HG03095 (cell line): ENCODE measurements around the gene GLIS2.

Source experiments
- ATAC-seq: cut with Tn5 transposase; IDR thresholded peaks from one replicate; pipeline ENCODE4 v1.9.1; 2021; ENCODE audit warnings: moderate library complexity; ENCODE audit not compliant: unreplicated experiment

Gene GLIS2

DNA sequence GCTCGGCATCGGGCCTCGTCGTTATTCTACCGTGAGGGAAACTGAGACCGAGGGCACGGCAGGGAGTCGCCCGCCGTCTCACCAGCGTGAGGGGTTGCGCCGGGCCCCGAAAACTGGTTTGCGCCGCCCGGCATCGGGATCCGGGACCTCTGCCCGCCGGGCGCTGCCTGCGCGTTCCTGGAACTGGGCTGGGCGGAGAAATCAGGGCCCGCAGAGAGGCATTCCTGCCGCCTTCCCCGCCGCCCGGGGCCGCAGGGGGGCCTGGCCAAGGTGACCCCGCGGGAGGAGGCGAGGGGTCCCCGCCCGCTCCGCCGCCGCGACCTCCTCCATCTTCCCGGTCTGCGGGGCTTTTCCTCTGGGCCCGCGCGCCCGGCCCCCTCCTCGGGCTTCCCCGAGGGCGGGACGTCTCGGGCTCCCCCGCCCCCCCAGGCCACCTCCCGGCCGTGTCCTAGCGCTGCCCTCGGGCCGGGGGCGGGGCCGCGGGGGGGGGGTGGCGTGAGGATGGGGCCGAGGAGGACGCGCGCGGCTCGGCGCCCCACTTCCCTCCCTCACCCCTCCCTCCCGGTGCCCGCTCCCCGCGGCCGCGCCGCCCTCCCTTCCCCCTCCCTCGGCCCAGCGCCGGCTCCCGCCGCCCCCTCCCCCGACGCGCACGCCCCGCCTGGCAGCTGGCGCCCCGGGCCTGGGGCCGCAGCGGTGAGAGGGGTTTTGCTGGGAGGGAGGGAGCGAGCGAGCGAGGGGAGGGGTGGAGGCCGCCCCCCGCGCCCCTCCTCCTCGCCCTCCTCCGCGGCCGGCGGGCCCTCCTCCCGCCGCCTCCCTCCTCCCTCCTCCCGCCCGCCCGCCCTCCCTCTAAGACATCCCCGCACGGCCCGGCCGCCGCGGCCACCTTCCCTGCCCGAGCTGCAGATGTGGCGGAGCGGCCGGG lies at the start of gene GLIS2:
Gene GLIS2, plus strand, starts transcription at position 882 of the 922 bp plus-strand sequence. CDS start 16,214 bp downstream, outside the sequence.
- ATAC-seq = no peak

DNA sequence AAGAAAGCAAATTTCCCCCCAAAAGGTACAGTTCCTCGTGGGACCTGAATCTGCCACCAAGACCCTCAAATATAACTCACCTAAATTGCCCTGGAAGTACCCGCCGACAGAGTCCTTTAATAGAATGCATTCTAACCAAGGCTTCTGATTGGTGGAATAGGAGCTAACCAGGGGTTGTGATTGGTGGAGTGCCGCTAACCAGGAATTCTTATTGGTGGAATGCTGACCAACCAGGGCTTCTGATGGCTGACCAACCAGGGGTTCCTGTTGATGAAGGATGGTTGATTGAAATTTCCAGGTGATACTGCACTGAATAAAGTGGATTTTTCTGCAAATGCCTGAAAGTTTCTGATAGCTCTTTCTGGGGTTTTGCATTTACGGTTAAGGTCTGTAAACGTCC lies 49.5 kb upstream of the GLIS2 start:
- ATAC-seq = no peak

DNA sequence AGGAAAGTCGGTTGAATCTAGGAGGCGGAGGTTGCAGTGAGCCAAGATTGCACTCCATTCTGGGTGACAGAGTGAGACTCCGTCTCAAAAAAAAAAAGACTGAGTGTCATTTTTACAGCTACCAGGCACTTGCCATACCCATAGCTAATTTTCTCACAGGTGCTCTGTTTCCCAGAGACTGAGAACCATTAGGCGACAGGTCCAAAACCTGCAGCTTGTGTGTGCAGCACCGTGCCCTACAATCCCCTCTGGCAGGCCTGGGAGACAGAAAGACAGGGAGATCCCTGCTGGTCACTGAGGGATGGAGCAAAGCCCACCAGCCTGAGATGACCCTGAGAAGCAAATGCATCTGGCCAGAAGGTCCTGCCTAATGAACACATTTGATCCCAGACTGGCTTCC lies 45.8 kb upstream of the GLIS2 start:
- ATAC-seq = no peak

DNA sequence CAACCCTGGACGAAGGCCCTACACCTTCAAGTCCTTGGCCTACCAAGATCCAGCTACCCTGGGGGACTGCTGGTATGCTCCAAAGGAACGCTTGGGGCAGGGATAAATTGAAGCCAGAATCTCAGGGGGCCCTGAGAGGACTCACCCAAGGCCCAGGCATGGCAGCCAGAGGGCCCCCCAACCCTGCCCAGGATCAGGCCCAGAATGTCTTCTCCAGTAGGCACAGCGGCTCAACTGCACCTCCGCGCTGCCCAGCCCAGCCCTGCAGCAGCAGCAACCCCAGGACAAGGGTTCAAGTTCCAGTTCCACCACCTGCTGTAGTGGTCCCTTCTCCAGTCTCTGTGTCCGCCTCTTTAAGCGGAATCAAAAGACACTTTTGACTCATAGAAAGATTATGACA lies 45.3 kb upstream of the GLIS2 start:
- no peak for ATAC-seq

DNA sequence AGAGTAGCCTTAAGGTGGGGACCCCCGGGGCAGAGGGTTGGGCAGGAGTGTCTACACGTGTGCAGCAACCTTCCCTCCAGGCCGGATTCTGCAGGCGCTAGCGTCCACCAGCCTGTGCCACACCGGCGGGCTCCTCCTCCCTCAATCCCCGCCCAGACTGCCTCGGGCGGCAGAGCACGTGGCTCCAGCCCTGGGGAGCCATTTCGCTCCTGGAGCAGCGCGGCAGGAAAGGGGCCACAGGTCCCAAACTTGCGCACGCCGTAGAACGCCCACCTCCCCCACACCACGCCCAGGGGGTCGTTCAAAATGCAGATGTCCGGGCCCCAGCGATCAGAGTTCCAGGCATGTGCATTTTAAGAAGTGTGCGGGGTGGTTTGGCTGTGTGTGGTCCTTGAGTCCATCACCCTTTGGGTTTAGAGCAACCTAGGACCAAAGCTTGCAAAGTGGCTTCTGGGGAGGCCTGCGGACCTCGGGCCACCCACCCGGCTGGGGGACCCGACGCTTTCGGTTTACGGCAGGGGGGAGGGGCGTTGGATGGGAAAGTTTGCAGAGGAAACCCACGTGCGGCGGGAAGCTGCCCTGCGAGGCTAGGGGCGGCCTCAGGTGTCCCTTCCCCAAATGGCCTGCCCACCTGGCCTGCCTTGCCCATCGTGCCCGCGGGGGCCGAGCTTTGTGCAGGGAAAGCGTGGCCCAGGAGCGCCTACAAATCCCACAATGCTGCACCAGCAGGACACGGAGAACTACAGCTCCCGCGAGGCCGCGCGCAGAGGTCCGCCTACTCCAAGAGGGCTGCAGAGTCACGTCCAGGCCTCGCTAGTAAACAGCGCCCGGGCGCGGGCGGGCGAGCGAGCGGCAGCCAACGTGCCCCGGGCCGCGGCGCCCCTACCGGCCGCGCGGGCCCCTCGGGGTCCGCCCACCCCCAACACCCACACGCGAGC lies 44.4 kb upstream of the GLIS2 start:
- ATAC-seq = peak; percentile 56

DNA sequence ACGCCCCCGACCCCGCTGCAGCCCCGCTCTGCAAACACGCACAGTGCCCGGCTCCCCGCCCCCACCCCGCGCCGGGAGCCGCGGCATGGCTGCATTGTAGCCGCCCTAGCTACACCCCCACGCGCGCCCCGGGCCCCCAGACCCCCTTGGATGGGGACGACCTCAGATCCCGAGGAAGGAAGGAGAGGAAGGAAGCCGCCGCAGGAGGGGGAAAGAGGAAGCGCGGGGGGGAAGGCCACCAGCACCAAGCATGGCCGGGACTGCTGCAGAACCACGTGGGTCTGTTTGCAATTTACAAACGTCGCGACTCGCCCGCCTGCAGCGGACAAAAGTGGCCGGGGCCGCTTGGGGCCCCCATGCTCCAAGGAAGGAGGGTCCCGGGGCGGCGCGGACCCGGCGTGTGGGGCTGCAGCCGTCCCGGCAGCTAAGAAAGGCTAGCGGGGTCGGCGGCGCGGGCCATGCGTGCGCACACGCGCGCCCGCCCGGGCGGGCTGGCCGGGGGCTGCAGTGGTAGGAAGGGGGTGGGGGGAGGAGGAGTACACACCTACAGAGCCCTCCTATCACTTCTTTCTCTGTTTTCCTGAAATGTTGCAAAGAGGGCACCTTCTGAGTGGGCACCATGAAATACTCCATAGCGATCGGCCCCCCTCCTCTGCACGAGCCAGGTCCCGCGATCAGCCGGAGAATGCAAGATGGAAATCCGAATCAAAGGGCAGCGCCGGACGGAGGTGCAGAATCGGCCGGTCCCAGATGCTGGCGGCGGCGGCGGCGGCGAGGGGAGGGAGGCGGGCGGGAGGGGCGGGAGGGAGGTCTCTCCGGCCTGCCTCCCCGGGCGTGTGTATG lies 43.5 kb upstream of the GLIS2 start:
- ATAC-seq = no peak

DNA sequence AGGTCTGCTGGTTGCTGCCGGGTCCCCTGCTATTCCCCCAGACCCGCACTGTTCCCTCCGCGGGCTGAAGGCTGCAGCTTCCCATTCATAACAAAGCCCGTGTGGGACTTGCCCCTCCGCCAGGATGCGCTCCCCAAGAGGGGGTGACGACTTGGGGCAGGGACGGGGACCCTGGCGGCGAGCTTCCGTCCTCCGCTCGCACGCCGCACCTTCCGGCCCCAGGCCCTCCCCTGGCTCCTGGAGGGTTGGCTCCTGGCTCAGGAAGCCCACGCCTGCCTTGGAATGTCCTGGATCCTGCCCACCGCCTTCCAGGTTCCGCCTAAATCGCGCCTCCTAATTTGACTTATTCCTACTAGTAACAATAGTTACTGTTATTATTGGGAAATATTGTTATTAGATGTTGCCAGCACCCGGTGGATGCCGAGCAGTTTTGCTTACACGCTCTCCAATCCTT lies 42.0 kb upstream of the GLIS2 start:
- ATAC-seq = no peak

DNA sequence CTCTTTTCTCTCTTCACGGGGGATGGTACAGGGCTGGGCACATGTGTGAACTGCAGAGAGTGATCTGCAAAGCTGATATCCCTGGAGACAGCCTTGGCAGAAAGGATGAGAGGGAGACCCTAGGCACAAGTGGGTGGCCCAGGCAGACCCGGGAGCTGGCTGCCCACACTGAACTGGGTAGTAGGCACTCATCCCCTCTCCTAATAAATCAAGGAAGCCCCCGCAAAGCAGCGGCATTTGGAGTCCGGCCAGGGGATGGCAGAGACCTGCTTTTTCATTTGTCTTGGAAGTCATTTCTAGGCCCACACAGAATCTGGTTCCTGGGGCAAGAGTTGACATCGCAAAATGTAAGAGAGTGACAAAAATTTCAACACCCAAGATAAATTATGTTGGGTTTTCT lies 40.0 kb upstream of the GLIS2 start:
- ATAC-seq = no peak

DNA sequence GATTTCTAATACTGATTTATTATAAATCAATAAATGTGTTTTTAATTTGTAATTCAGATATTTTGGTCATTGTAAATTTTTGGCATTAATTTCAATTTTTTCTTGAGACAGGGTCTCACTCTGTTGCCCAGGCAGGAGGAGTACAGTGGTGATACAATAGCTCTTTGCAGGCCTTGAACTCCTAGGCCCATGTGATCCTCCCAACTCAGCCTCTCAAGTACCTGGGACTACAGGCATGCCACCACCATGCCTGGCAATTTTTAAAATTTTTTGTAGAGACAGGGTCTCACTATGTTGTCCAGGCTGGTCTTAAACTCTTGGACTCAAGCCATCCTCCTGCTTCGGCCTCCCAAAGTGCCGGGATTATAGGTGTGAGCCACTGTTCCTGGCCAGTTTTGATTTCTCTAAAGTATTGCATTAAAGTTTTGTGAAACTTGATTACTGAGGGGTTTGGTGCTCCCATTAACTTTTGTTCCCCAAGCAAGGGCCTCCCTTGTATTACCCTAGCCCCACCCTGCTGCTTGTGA lies 37.8 kb upstream of the GLIS2 start:
- ATAC-seq = no peak

DNA sequence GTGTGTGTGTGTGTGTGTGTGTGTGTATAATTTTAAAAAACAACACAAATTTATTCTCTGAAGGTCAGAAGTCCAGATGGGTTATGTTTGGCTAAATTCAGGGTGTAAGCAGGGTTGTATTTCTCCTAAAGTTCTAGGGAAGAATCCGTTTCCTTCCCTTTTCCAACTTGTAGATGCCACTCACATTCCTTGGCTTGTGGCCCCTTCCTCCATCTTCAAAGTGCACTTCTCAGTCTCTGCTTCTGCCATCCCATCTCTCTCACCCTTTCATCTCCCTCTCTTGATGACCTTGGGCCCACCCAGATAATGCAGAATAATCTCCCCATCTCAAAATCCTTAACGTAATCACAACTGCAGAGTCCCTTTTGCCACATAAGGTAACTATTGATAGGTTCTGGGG lies 35.2 kb upstream of the GLIS2 start:
- ATAC-seq = no peak

DNA sequence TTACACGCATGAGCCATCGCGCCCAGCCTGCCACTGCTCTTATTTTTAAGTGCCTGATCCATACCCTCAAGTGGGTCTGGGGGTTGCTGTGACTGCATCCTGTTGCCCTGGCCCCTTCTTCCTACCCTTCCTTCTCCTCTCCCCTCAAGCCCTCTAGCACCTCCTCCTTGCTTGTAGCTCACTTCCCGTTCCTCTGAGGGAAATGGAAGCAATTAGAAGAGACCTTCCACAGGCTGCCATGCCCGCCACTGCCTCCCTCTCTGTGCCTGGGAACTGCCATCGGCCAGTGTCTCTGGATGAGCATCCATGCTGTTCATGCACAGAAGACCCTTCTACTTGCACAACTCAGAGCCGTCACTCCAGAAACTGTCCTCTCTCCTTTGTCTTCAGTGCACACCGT lies 32.4 kb upstream of the GLIS2 start:
- no peak for ATAC-seq

DNA sequence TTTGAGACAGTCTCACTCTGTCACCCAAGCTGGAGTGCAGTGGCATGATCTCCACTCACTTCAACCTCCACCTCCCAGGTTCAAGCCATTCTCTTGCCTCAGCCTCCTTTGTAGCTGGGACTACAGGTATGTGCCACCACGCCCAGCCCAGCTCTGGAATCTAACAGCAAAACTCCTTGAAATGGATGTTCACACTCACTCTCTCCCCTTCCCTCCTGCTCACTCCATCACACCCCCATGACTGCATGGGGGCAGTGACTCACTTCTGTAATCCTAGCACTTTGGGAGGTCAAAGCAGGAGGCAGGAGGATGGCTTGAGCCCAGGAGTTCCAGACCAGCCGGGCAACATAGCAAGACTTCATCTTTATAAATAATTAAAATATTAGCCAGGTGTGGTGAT lies 31.9 kb upstream of the GLIS2 start:
- no peak for ATAC-seq

DNA sequence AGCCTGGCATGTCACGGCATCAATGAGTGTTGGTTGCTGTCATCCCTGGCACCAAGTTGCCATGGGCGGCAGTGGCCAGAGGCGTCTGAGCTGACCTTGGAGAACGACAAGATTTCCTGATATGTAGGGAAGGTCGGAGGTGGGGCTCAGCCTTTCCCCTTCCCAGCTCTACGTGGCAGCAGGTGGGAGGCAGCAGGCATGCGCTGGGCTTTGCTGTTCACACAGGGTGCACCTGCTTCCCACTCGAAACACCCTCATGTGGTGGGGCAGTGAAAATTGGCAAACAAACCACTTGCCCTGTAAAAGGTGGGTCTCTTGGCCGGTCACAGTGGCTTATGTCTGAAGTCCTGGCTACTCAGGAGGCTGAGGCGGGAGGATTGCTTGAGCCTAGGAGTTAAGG lies 30.7 kb upstream of the GLIS2 start:
- ATAC-seq = no peak

DNA sequence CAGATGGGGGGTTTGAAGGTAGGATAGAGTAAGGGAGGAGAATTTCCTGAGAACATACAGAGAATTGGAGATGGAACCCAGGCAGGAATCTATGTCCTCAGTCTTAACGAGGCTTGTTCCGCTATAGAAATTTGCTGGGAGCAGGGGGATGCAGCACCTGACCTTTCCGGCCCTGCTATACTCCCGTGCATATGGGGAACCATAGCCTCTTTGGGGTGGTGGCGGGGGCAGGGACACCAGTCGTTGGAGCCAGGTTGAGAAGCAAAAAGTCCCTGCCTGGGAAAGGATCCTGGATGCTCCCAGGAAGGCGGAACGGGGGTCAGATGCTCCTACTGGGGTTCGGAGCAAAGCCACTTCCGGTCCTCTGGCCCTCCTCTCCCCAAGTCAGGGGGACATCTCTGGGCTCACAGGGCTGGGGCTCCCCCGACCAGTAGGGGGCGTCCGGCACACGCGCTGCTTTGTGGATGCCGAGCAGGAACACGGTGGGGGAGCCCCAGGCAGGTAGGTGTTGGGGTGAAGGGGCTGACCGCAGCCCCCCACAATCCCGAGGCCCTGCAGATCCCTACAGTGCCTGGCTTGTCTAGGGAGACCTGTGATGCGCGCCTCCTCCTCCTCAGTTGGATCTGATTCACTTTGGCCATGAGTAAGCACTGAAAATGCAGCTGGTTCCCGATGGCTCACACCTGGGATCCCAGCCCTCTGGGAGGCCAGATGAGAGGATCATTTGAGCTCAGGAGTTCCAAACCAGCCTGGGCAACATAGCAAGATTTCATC lies 27.5 kb upstream of the GLIS2 start:
- peak; percentile 81 for ATAC-seq

DNA sequence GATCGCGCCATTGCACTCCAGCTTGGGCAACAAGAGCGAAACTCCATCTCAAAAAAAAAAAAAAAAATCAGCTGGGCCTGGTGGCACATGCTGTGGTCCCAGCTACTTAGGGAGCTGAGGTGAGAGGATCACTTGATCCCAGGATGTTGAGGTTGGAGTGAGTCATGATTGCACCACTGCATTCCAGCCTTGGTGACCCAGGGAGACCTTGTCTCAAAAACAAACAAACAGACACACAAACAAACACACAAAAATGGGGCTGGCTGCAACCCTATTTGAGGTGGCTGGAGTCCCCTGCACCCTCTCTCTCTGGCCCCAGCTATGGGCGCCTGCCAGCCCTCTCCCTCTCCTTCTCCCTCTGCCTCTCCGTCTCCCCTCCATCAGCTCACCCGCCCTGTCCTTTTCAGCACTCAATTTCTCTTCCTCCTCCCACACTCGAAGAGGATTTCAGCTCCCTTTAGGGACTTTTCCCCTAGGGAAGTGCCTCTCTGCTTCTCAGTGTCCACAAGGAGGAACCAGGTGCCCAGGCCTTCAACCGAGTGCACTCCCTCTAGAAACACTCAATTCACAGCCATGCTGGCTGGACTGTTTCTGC lies 25.5 kb upstream of the GLIS2 start:
- ATAC-seq = no peak

DNA sequence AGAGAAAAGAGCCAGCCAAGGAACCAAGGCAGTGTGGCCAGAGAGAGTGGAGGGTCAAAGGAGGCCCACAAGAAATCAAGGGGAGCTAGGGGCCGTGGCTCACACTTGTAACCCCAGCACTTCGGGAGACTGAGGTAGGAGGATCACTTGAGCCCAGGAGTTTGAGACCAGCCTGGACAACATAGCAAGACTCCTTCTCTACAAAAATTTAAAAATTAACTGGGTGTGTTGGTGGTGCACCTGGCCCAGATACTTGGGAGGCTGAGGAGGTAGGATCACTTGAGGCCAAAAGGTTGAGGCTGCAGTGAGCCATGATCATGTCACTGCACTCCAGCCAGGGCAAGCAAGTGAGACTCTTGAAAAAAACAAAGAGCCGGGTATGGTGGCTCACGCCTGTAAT lies 24.2 kb upstream of the GLIS2 start:
- ATAC-seq = no peak

DNA sequence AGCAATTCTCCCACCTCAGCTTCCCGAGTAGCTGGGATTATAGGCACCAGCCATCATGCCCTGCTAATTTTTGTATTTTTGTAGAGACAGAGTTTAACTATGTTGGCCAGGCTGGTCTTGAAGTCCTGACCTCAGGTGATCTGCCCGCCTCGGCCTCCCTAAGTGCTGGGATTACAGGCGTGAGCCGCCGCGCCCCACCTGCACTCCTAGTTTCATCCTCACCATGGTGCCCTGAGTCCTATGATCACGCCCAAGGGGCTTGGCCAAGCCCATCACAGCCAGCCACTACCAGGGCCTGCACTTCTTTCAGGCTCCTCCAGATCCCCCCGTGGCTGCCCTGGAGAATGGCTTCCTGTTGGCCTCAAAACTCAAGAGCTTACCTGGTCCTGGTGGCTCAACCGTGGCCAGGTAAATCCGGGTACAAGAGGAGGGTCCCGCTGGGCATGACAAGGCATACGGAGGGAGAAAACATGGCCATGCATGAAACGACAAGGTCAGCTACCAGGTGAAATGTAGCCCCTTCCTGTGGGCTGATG lies 22.6 kb upstream of the GLIS2 start:
- no peak for ATAC-seq

DNA sequence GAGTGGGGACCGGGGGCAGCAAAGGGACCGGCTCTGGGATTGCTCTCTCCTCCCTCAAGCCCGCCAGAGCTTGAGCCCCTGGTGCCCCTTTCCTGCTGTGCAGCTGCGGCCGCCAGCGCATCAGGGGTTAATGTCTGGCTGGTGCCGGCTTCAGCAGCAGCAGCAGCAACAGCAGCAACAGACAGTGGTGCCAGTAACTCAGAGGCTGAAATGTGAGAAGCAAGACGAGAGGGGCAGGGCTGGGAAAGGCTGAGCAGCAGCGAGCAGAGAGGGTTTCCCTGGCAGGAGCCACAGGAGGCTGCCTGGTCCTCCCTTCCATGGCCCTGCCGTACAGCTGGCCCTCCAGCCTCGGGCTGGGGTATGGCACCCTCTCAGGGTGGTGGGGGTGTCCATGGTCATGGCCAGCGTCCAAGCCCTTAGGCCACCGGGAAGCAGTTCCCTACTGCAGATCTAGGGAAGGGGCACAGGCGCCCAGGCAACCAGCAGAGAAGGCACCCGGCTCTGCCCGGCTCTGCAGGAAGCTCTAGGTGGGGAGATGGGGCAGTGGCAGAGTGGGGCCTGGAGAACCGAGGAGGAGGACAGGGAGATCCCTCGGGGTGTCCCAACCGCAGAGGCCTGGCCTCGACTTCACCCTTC lies 21.9 kb upstream of the GLIS2 start:
- no peak for ATAC-seq

DNA sequence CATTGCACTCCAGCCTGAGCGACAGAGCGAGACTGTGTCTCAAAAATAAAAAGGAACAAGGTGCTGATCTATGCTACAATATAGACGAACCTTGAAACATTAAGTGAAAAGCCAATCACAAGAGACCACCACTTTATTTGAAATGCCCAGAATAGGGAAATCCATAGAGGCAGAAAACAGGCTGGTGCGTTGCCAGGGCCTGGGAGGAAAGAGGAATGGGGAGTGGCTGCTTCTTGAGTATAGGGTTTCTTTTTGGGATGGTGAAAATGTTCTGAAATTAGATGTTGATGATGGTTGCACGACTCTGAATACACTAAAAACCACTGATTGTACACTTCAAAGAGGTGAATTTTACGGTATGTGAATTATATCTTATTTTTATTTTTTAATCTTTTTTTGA lies 20.3 kb upstream of the GLIS2 start:
- no peak for ATAC-seq
